MM.1S (cell line): Measurements from ENCODE around the gene GRIK1.

Experiments used
- EZH2phosphoT487 ChIP-seq: fragments of 300-600 bp; sonication (generic); IDR thresholded peaks from 2 replicates; pipeline ENCODE4 v1.6.1; 2018; ENCODE audit warnings: antibody characterized with exemption, low read length
- TF ChIP-seq, protein P1 (sequence below): fragments of 300-600 bp; sonication (generic); IDR thresholded peaks from 2 replicates; pipeline ENCODE4 v1.5.1; 2016; ENCODE audit warnings: antibody characterized with exemption, low read length, mixed read lengths

DNA sequence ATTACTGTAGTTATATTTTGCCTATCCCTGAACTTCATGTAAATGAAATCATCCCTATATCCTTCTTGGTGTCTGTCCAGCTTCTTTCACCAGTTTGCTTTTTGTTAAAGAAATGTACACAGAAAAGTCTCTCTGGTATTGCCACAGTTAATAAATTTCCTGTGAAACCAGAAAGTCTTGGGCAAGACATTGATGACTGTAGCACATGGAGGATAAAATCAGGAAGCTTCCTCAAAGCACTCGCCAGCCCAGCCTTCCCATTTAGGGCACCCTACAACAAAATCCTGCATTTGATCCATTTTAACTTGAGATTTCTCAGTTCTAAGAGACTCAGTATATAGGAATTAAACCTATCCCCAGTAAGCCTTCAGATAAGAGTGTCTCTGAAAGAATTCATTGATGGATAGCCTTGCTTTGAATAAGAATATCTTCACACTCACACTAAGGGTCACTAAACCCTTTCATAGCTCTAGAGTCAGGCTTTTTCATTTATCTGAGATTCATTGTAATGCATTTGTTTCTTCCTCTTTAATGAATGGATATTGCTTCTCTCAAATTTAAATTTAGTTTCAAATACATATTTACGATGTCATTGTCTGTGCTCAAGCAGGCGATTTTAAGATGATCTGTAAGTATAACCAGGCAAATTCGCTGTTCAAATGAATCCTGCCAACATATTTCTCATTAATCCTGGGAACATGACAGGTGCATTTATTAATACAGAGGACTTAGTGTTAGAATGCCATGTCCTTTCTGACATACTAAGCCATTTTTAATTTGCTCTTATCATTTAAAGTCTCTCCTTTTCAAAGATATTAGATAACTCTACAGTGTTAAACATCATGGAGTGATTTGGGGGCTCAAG lies 153.1 kb downstream of the GRIK1 start:
- TF ChIP-seq EZH2phosphoT487, result no peak
- TF ChIP-seq, protein P1, sequence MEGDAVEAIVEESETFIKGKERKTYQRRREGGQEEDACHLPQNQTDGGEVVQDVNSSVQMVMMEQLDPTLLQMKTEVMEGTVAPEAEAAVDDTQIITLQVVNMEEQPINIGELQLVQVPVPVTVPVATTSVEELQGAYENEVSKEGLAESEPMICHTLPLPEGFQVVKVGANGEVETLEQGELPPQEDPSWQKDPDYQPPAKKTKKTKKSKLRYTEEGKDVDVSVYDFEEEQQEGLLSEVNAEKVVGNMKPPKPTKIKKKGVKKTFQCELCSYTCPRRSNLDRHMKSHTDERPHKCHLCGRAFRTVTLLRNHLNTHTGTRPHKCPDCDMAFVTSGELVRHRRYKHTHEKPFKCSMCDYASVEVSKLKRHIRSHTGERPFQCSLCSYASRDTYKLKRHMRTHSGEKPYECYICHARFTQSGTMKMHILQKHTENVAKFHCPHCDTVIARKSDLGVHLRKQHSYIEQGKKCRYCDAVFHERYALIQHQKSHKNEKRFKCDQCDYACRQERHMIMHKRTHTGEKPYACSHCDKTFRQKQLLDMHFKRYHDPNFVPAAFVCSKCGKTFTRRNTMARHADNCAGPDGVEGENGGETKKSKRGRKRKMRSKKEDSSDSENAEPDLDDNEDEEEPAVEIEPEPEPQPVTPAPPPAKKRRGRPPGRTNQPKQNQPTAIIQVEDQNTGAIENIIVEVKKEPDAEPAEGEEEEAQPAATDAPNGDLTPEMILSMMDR, result no peak
